ENCODE data around the gene CFAP206.

DNA sequence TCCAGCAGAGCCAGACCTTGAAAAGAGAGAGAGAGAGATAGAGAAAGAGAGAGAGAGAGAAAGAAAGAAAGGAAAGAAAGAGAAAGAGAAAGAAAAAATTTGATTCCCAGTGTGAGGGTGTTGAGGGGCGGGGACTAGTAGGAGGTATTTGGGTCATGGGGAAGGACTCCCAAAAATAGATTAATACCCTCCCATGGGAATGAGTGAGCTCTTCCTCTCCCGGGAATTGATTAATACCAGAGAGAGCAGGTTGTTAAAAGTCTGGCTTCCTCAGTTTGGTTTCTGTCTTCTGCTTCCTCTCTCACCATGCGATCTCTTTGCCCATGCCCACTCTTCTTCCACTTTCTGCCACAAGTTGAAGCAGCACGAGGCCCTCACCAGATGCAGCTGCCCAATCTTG, 28.8 kb upstream of the CFAP206 start:
- TF ChIP-seq, protein P1, sequence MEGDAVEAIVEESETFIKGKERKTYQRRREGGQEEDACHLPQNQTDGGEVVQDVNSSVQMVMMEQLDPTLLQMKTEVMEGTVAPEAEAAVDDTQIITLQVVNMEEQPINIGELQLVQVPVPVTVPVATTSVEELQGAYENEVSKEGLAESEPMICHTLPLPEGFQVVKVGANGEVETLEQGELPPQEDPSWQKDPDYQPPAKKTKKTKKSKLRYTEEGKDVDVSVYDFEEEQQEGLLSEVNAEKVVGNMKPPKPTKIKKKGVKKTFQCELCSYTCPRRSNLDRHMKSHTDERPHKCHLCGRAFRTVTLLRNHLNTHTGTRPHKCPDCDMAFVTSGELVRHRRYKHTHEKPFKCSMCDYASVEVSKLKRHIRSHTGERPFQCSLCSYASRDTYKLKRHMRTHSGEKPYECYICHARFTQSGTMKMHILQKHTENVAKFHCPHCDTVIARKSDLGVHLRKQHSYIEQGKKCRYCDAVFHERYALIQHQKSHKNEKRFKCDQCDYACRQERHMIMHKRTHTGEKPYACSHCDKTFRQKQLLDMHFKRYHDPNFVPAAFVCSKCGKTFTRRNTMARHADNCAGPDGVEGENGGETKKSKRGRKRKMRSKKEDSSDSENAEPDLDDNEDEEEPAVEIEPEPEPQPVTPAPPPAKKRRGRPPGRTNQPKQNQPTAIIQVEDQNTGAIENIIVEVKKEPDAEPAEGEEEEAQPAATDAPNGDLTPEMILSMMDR (IDR thresholded peaks at IDR 0.05) = no peak
- TF ChIP-seq POLR2A (IDR thresholded peaks at IDR 0.05) = no peak
